ENCODE data around the gene POLR3GL. TPM values are rescaled to one million over a fixed set of nuclear protein-coding genes. Genes with fewer than 3 reads are reported as not detected.

The POLR3GL gene
- total and polyA plus RNA-seq, 2 donors: 37.5 to 89.6 TPM

DNA sequence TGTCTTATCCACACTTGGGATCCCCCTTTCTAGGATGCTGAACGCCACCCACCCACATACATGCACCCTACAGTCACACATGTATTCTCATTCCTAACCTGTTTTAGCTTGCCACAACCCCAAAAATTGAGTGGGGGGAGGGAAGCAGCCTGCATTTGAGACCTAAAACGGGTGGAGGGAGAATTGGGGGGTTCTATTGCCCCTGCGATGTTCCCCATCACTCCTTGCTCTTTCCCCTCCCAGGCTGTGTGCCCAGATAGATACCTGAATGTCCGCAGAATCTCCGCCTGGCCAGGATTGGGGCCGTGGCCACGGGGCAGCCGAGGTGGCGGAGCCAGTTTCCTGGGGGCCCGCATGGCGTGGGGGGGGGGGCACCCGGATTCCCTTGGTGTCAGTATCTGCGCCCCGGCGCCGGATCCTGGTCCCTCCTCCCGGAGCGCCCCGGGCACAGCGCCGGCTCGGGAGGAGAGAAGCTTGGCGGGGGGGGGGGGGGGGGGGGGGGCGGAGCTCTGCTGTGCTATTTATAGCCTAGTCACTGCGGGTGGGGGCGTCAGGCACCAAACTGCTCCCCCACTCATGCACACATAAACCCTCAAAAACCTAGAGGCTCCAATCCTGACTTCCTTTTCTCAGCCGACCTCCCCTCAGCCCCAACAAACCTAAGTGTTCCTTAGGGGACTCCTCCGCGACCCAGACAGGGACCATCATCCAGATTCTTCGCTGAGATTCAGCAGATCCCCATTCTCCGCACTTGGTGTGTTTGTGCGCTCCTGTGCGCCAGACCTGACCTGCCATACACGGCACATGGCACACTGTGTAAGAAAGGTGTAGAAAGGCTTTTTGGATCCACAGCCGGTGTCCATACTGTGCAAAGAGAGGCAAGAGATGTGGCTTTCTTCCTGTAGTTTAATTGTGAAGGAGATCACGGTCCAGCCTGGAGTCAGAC is 2.1 kb upstream of the POLR3GL start:
- H3K27ac ChIP-seq (ENCODE audit: low read depth in 1 of 2, low read length in 1 of 2): no peak overlapping the region
- DNase-seq (ENCODE audit: low read depth in 6 of 9, low spot score in 9 of 9): peak in 1 of 9 donors; percentile 38
- peaks cover 2 to 3% of the 10 kb centered on the region in 2 donors for H3K36me3 ChIP-seq (ENCODE audit: control insufficient read depth in 2 of 2, insufficient read depth in 2 of 2, low read length in 1 of 2)
- H3K4me3 ChIP-seq (ENCODE audit: low read length in 2 of 2): peak overlapping the region; percentile 62 to 64
- peaks cover 0 to 39% of the 10 kb centered on the region in 2 donors for H3K27me3 ChIP-seq (ENCODE audit: control insufficient read depth in 2 of 2, insufficient read depth in 1 of 2, low read length in 1 of 2)
- 5% methylated on average over 36 of the region's 36 CpGs for WGBS
- H3K4me1 ChIP-seq (ENCODE audit: control insufficient read depth in 2 of 2, insufficient read depth in 2 of 2, low read length in 2 of 2): peaks cover 25 to 53% of the 10 kb centered on the region in 2 donors
- peaks cover under 1 to 7% of the 10 kb centered on the region in 2 donors for H3K9me3 ChIP-seq (ENCODE audit: control insufficient read depth in 2 of 2, insufficient read depth in 1 of 2, low read length in 1 of 2)

DNA sequence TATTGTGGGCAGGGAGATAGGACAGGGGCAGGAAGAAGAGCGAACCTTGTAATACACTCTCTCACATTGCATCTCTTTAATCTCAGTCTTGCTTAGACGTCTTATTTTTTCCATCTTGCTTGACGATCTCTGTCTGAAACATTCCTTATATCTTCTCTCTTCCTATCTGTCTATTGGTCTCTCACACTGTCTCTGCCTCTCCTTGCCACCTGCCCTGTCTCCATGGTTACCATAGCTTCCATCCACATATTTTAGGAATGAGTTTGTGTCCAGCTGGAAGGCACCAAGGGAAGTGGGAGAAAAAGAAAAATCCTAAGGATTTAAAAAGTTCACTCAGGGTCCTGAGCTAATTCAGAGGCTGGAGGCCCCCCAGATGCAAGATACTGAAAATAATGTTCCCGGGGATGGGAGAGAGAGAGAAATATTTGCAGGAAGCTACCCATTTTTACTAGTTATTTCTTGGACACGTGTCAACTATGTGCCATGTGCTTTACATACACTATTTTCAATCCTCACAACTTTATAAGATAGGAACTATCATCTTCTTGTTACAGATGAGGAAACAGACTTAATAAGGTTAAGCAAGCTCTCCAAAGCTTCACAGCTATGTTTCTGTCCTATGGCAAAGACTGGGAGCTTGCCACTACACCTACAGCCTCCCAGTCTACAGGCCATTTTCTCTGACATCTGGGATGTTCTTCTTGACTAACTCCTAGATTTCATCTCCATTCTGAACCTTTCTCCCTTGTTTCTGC is 1.0 kb upstream of the POLR3GL start:
- Histone ChIP-seq H3K9me3 (ENCODE audit: control insufficient read depth in 2 of 2, insufficient read depth in 1 of 2, low read length in 1 of 2) (peaks cover 2 to 7% of the 10 kb centered on the region in 2 donors), H3K4me3 (ENCODE audit: low read length in 2 of 2) (peak overlapping the region; percentile 69 to 85), H3K4me1 (ENCODE audit: control insufficient read depth in 2 of 2, insufficient read depth in 2 of 2, low read length in 2 of 2) (peaks cover 20 to 50% of the 10 kb centered on the region in 2 donors), H3K27me3 (ENCODE audit: control insufficient read depth in 2 of 2, insufficient read depth in 1 of 2, low read length in 1 of 2) (peaks cover 0 to 39% of the 10 kb centered on the region in 2 donors), H3K27ac (ENCODE audit: low read depth in 1 of 2, low read length in 1 of 2) (peak overlapping the region; percentile 74 to 91), H3K36me3 (ENCODE audit: control insufficient read depth in 2 of 2, insufficient read depth in 2 of 2, low read length in 1 of 2) (peaks cover 4% of the 10 kb centered on the region in 2 donors)
- no peak for DNase-seq (ENCODE audit: low read depth in 6 of 9, low spot score in 9 of 9)
- 69% methylated on average over 5 of the region's 5 CpGs for WGBS

DNA sequence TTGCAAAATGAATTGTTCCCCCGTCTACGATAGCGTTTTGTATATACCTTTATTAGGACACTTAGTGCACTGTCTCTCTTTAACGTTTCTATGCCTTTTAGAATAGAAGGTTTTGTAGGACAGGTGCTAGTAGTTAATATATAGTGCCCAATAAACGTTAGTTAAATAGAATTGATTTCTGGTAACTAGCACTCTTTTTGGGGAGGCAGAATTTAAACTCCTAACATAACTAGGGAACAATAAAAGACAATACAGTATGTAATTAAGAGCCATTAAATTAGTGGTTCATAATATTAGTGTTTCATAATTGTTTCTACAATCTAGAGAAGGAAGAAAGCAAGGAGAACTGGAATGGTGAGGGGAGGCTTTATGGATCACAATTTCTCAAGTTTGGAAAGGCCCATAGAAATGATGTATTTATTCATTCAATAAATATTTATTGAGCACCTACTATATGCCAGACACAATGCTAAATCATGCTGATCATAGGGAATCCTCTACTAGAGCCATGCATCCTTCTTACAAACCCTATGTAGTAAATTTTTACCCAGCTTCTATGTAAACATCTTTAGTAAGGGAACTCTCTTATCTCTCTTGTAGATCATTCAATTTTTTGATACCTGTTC is 742 bp downstream of the POLR3GL start:
- no peak for DNase-seq (ENCODE audit: low read depth in 6 of 9, low spot score in 9 of 9)
- WGBS: 2% methylated on average over 5 of the region's 5 CpGs
- peaks cover 2 to 7% of the 10 kb centered on the region in 2 donors for H3K9me3 ChIP-seq (ENCODE audit: control insufficient read depth in 2 of 2, insufficient read depth in 1 of 2, low read length in 1 of 2)
- peak overlapping the region; percentile 69 to 85 for H3K4me3 ChIP-seq (ENCODE audit: low read length in 2 of 2)
- peak overlapping the region; percentile 60 to 74 for H3K27ac ChIP-seq (ENCODE audit: low read depth in 1 of 2, low read length in 1 of 2)
- peaks cover 0 to 32% of the 10 kb centered on the region in 2 donors for H3K27me3 ChIP-seq (ENCODE audit: control insufficient read depth in 2 of 2, insufficient read depth in 1 of 2, low read length in 1 of 2)
- peaks cover 4% of the 10 kb centered on the region in 2 donors for H3K36me3 ChIP-seq (ENCODE audit: control insufficient read depth in 2 of 2, insufficient read depth in 2 of 2, low read length in 1 of 2)
- H3K4me1 ChIP-seq (ENCODE audit: control insufficient read depth in 2 of 2, insufficient read depth in 2 of 2, low read length in 2 of 2): peaks cover 14 to 39% of the 10 kb centered on the region in 2 donors

DNA sequence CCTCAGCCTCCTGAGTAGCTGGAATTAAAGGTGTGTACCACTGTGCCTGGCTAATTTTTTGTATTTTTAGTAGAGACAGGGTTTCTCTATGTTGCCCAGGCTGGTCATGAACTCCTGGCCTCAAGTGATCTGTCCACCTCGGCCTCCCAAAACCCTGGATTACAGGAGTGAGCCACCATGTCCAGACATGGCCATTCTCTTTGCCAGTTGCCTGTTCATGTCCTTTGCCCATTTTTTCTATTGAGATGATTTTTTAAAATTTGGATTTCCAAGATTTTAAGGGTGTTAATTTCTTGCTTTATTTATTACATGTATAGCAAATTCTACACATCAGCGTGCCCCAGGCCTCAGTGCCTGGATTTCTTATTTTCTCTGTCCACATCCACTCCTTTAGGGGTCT is 2.8 kb downstream of the POLR3GL start:
- Histone ChIP-seq H3K36me3 (ENCODE audit: control insufficient read depth in 2 of 2, insufficient read depth in 2 of 2, low read length in 1 of 2) (peaks cover 4% of the 10 kb centered on the region in 2 donors), H3K27ac (ENCODE audit: low read depth in 1 of 2, low read length in 1 of 2) (no peak overlapping the region), H3K4me1 (ENCODE audit: control insufficient read depth in 2 of 2, insufficient read depth in 2 of 2, low read length in 2 of 2) (peaks cover 11 to 19% of the 10 kb centered on the region in 2 donors), H3K4me3 (ENCODE audit: low read length in 2 of 2) (no peak overlapping the region), H3K27me3 (ENCODE audit: control insufficient read depth in 2 of 2, insufficient read depth in 1 of 2, low read length in 1 of 2) (peaks cover 0 to 12% of the 10 kb centered on the region in 2 donors), H3K9me3 (ENCODE audit: control insufficient read depth in 2 of 2, insufficient read depth in 1 of 2, low read length in 1 of 2) (peaks cover 2 to 4% of the 10 kb centered on the region in 2 donors)
- no peak for DNase-seq (ENCODE audit: low read depth in 6 of 9, low spot score in 9 of 9)
- 97% methylated on average over 2 of the region's 2 CpGs for WGBS

DNA sequence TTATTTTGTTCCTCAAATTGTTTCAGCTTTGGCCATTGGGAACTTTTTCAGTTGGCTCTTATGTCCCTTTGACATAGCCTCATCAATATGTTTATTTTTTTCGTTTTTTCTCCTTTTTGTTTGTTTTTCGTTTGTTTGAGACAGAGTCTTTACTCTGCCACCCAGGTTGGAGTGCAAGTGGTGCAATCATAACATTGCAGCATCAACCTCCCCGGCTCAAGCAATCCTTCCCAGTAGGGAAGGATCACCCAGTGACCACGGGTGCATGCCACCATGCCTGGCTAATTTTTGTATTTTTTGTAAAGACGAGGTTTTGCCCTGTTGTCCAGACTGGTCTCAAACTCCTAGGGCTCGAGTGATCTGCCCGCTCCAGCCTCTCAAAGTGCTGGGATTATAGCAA is 8.1 kb downstream of the POLR3GL start:
- peaks cover 1 to 6% of the 10 kb centered on the region in 2 donors for H3K4me1 ChIP-seq (ENCODE audit: control insufficient read depth in 2 of 2, insufficient read depth in 2 of 2, low read length in 2 of 2)
- H3K27me3 ChIP-seq (ENCODE audit: control insufficient read depth in 2 of 2, insufficient read depth in 1 of 2, low read length in 1 of 2): no peaks in the 10 kb centered on the region
- H3K36me3 ChIP-seq (ENCODE audit: control insufficient read depth in 2 of 2, insufficient read depth in 2 of 2, low read length in 1 of 2): peaks cover 0 to under 1% of the 10 kb centered on the region in 2 donors
- H3K27ac ChIP-seq (ENCODE audit: low read depth in 1 of 2, low read length in 1 of 2): no peak overlapping the region
- no peak overlapping the region for H3K4me3 ChIP-seq (ENCODE audit: low read length in 2 of 2)
- H3K9me3 ChIP-seq (ENCODE audit: control insufficient read depth in 2 of 2, insufficient read depth in 1 of 2, low read length in 1 of 2): no peaks in the 10 kb centered on the region
- DNase-seq (ENCODE audit: low read depth in 6 of 9, low spot score in 9 of 9): no peak
- WGBS: 98% methylated on average over 7 of the region's 7 CpGs

DNA sequence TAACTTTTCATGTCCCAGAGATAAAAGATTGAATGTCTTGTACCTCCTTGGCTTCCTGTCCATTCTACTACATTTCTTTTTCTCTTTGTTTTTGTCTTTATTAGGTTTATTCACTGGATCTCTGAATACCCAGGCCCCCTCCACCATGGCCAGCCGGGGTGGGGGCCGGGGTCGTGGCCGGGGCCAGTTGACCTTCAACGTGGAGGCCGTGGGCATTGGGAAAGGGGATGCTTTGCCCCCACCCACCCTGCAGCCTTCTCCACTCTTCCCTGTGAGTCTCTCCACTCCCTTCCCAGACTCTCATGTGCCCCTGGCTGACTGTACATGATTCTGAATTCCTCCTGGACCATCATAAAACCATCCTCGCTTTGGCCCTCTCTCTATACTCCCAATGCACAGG is 10.2 kb downstream of the POLR3GL start:
- 96% methylated on average over 7 of the region's 7 CpGs for WGBS
- no peak for DNase-seq (ENCODE audit: low read depth in 6 of 9, low spot score in 9 of 9)

DNA sequence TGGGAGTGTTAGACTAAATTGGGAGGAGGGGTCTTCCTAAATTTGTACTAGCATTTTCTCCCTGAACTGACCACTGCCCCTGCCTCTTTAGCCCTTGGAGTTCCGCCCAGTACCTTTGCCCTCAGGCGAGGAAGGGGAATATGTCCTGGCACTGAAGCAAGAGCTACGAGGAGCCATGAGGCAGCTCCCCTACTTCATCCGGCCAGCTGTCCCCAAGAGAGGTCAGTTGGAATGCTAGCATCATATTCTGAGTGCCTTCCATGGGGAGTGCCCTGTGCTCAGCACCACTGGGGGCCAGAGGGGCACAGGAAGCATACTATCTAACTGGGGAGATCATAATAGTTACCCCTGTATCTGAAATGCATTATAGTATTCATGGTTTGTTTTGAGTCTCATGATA is 10.7 kb downstream of the POLR3GL start:
- H3K27me3 ChIP-seq (ENCODE audit: control insufficient read depth in 2 of 2, insufficient read depth in 1 of 2, low read length in 1 of 2): no peaks in the 10 kb centered on the region
- no peak overlapping the region for H3K4me3 ChIP-seq (ENCODE audit: low read length in 2 of 2)
- WGBS: 94% methylated on average over 4 of the region's 4 CpGs
- no peak overlapping the region for H3K27ac ChIP-seq (ENCODE audit: low read depth in 1 of 2, low read length in 1 of 2)
- no peaks in the 10 kb centered on the region for H3K36me3 ChIP-seq (ENCODE audit: control insufficient read depth in 2 of 2, insufficient read depth in 2 of 2, low read length in 1 of 2)
- H3K4me1 ChIP-seq (ENCODE audit: control insufficient read depth in 2 of 2, insufficient read depth in 2 of 2, low read length in 2 of 2): peaks cover 26 to 32% of the 10 kb centered on the region in 2 donors
- H3K9me3 ChIP-seq (ENCODE audit: control insufficient read depth in 2 of 2, insufficient read depth in 1 of 2, low read length in 1 of 2): no peaks in the 10 kb centered on the region
- no peak for DNase-seq (ENCODE audit: low read depth in 6 of 9, low spot score in 9 of 9)

More for the DNA sequence above, 10.2 kb downstream of the POLR3GL start:
- Histone ChIP-seq H3K27me3 (ENCODE audit: control insufficient read depth in 2 of 2, insufficient read depth in 1 of 2, low read length in 1 of 2) (no peaks in the 10 kb centered on the region), H3K4me3 (ENCODE audit: low read length in 2 of 2) (no peak overlapping the region), H3K36me3 (ENCODE audit: control insufficient read depth in 2 of 2, insufficient read depth in 2 of 2, low read length in 1 of 2) (no peaks in the 10 kb centered on the region), H3K27ac (ENCODE audit: low read depth in 1 of 2, low read length in 1 of 2) (no peak overlapping the region), H3K9me3 (ENCODE audit: control insufficient read depth in 2 of 2, insufficient read depth in 1 of 2, low read length in 1 of 2) (no peaks in the 10 kb centered on the region), H3K4me1 (ENCODE audit: control insufficient read depth in 2 of 2, insufficient read depth in 2 of 2, low read length in 2 of 2) (peaks cover 22 to 28% of the 10 kb centered on the region in 2 donors)

DNA sequence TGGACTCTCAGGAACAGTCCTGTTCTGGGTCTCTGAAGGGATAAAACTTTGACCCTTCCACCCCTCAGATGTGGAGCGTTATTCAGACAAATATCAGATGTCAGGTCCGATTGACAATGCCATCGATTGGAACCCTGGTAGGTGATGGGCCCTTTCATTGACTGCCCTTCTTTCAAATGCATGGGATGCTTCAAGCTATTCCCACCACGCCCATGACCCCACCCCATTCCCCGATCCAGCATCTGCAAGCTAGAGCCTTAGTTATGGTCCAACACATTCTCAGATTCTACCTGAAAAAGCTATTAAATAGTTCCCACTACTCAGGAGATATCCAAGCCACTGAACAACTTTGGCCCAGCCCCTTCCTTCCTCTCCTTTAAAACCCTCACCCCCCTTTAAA is 12.5 kb downstream of the POLR3GL start:
- no peak overlapping the region for H3K27ac ChIP-seq (ENCODE audit: low read depth in 1 of 2, low read length in 1 of 2)
- H3K4me1 ChIP-seq (ENCODE audit: control insufficient read depth in 2 of 2, insufficient read depth in 2 of 2, low read length in 2 of 2): peaks cover 31 to 50% of the 10 kb centered on the region in 2 donors
- WGBS: 93% methylated on average over 5 of the region's 5 CpGs
- DNase-seq (ENCODE audit: low read depth in 6 of 9, low spot score in 9 of 9): no peak
- no peaks in the 10 kb centered on the region for H3K9me3 ChIP-seq (ENCODE audit: control insufficient read depth in 2 of 2, insufficient read depth in 1 of 2, low read length in 1 of 2)
- H3K4me3 ChIP-seq (ENCODE audit: low read length in 2 of 2): no peak overlapping the region
- no peaks in the 10 kb centered on the region for H3K27me3 ChIP-seq (ENCODE audit: control insufficient read depth in 2 of 2, insufficient read depth in 1 of 2, low read length in 1 of 2)
- no peaks in the 10 kb centered on the region for H3K36me3 ChIP-seq (ENCODE audit: control insufficient read depth in 2 of 2, insufficient read depth in 2 of 2, low read length in 1 of 2)
